Measurements from ENCODE around the gene ZNF366.

ZNF366 gene

DNA sequence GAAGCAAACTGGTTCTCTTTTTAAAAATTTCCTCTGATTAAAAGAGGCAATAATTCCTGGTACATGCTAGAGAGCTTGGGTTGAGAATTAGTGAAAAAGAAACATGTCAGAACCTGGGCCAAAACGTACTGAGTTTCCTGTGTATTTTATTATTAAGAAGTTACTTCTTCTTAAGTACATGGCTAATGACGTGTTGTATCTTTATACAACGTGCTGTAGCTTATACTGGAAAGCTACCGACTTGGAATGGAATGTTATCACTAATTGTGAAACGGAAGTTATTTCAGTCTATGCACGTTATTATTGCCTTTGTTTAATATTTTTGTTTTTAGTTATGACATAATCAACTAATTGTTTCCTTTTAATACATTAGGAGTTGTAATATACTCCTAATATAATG lies 43.1 kb downstream of the ZNF366 start:
- no peak for DNase-seq

DNA sequence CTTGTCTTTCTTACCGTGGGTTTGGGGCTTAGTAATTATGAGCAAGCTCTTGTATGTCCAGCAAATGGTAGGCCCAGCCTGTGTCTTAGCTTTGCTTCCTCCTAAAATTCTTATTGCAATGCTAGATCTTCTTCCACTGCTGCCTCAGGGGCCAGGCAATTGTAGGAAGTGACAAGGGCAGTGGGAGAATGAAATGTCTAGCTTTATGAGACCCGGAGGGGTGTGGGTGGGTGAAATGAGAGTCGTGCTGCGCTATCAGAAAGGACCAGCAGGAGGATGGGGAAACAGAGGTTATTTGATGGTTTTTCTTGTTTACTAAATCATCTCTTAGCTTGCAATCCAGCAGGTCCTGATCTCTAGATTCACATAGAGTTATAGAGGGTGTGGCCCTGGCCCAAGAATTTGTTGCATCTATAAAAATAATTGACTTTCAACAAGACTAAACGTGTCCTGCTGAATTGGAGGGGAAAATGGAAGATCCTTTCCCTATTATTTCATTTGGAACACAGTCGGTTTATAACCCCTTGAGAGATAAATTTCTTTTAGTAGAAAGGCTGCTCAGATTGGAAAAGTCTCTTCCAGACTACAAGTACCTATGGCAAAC lies 43.7 kb downstream of the ZNF366 start:
- DNase-seq: no peak

DNA sequence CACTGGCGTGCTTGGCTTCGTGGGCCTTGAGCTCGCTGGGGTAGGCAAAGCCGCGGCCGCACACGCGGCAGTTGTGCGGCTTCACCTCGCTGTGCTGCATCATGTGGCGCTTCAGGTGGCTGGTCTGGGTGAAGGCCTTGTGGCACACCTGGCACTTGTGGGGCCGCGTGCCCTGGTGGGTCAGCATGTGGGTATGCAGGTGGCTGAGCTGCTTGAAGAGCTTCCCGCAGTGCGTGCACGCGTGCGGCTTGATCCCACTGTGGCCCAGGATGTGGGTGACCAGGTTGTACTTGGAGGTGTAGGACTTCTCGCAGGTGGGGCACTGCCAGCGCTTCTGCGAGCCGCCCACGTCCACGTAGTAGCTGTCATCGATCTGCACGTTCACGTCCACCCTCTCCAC lies 46.8 kb downstream of the ZNF366 start:
- no peak for DNase-seq

DNA sequence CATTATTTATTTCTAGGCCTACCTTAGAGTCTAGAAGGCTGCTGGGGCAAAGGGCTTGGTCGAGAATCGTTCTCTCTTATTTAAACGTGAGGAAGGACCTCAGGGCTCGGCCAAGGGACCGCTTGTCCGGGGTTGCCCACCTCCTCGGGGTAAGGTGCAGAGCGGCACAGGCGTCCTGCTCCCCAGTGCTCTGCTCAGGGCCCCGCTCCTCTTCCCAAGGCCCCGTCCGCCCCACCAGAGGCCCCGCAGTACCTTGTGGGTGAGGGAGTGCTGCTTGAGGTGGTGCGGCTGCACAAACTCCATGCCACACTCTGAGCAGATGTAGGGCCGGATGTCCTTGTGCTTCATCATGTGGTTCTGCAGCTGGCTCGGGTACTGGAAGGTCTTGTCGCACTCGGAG lies 47.3 kb downstream of the ZNF366 start:
- no peak for DNase-seq

DNA sequence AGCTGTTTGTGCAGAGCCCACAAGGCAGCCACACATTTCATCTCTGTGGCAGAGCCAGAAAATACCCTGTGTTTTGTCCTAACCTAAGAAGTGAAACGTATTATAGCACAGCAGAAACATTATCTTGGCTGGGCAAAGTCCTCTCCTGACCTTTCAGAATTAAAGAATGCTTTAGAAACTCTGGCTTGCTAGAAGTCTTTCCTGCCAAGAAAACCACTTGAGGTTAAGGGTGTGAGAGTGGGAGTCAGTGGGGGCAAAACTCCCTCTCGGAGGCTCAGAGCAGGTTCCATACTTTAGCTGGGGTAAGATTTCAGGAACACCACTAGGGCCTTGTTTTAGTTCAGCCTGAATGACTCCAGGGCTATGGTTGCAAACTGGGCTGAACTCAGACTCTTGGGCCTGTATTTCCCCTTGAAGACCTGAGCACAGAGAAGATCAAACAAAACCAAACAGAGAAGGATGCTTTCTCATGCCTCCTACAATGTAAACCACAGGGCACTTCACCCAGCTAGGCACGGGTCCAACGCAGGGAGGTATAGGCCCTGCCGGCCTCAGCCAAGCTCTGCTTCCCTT lies 48.0 kb downstream of the ZNF366 start:
- no peak for DNase-seq

DNA sequence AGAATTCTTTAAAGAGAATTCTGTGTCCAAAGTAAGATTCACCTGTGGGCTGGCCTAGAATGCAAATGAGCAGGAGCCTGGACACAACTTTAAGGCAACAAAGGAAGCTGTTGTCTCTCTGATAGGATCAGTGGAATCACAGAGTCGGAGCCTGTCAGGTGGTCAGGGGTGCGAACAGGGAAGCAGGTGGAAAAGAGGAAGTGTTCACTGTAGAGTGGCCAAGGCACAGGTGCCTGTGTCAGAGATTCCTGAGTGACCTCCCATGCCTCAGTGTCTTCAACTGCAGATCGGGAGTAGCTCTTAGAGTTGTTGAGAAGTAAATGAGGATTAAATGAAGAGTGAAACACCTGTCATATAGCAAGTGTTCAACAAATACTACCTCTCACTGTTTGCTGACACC lies 48.8 kb downstream of the ZNF366 start:
- no peak for DNase-seq

DNA sequence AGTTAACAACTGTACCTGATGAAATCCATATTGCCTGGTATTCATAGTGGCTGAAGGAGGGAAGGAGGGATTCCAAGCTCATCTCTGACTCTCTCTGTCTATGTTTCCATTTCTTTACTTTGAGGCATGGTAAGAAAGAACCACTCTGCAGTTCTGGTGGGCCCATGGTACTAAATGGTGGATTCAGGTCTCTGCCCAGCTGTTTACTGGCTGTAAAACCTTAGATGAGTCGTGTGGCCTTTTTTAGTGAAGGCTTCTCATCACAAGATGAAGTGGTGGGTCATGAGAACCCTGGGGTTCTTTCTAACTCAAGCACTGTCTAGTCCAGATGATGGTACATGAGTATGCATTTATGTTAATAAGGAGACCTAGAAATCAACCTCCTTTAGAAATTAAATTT lies 49.7 kb downstream of the ZNF366 start:
- DNase-seq: no peak

DNA sequence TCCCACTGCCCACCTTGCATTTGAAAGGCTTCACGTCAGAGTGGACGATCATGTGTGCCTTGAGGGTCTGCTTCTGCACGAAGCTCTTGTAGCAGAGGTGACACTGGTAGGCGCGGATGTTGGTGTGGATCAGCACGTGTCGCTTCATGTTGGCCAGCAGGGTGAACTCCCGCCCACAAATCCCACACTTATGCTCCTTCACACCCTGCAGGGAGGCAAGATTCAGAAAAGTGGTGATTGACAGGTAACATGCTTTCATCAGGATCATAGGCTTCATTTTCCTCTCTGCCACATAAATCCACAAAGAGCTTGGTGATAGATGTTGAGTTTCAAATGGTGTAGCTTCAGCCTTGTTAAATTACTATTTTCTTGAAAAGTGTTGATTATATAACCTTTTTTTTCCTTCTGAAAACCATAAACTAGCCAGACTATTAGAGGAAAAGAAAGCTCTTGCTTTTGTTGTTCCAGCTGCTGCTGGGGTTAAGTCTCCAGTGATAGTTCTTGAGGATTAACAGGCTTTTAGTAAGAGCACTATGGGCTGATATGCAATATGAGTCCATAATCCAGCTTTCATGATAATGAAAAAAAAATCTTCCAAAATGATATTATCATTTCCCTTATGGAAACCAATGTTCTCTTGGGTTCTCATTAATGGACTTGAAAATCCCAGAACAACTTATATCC lies 50.7 kb downstream of the ZNF366 start:
- no peak for DNase-seq

DNA sequence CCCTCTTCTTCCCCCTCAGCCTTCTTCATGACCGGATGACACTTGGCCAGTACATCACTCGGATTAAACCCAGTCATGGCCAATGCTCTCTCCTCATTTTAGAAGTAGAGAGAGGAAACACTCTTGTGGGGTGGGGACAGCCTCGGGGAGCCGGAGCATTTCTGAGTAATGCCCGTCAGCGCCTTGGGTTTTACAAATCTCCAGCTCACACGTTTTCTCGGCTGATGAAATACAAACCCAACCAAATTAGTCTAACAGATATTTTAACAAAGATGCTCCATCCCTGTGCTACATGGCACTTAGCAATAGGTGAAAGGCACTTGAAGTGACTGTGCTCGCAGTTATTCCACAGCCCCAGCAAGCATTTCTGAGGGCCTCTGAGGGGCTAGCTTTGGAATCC lies 51.7 kb downstream of the ZNF366 start:
- DNase-seq: no peak

DNA sequence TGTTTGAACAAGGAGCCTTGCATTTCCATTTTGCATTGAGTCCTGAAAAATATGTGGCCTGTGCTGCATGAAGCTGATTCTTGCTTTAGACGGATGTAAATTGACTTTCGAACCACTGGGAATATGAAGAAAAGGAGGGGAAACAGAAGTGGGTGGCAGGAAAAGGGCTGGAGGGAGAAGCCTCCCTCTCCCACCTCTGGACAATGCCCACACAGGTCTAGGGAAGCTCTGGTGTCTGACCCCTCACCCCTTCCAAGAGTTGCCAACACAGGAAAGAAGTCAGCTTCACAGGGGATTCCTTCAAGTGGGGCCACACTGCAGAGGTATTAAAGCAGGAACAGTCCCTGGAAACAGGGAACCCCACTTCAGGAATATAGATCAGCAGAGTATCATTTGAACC lies 52.2 kb downstream of the ZNF366 start:
- DNase-seq: no peak

DNA sequence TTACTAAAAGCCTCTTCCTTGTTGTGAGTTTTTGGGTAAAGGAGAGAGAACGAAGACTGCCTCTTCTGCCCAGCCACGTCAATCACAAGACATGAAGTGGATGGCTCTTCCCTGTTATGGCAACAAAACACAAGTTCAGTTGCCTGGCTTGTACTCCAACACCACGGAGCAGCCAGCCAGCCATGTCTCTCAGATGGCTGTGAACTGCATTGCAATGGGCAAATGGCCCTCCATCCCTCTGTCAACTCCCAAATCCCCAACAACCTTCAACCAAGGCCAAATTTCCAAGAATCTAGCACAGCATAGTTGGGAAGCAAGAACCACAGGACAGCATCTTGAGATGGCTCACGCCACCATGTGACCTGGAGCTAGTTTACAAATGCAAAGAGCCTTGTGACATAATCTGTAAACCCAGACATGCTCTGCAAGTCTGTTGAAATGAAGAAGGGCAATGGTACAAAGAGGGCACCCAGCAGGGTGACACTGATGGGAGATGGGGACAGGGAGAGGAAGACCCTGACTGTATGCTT lies 53.9 kb downstream of the ZNF366 start:
- DNase-seq: no peak

DNA sequence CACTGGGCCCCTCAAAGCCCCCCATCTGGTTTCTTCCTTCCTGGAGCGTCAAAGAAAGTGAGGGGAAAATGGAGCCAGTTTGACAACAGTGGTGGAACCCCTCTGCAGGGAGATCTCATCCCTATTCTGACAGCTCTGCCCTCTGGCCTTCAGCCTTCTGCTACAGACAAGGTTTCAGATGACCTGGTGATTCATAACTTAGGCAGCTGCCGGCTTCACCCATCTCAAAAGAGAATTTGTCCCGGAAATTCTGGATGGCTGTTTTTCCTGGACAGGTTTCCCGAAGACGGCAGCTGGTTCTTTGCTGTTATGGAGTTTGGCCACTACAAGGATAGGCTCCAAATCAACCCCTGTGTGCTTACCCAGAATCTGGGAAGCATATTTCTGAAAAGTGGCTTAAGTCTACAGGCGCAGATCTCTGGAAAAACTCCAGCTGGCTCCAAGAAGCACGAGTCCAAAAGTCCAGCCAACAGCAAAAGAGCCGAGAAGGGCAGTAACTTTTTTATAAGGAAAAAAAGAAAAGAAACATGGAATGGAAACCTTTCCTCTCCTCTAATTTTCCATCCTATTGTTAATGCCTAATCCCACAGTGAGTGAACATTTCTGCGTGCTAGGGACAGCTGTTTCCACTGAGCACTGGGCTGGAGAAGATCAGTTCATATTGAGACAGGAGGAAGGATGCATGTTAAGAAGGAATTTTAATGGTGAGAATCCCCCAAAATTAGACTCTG lies 54.5 kb downstream of the ZNF366 start:
- DNase-seq: no peak

DNA sequence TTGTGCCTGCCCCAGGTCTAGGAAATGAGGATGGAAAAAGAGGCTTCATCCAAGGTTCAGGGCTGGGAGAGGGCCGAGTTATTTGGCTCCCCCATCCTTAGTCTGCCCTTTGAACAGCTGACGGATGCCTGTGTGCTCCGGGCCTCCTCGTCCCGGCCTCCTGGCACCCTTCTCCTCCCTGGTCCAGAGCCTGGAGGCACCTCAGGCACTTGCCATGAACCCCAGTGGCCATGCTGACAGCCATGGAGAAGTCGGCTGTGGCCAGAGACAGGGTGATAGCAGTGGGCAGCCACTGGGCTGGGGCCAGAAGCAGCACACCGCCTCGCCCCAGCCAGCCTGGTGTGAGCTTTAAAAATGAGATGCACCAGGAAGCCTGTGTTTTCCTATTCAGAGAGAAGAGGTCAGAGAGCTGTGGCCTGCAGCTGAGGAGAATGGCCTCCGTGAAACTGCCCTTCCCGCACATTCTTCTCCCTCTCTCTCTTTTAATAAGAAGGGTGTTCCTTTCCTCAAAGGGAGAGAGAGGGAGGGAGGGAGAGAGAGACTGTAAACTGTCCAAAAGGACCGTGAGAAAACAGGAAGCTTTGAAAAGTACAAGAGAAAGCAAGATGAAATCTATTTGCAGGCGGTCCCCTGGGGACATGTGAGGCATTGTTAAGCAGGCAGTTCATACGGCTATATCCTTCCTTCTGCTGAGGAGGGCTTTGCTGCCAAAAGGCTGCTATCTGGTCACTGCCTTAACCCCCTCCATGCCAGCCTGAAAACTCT lies 55.3 kb downstream of the ZNF366 start:
- no peak for DNase-seq

DNA sequence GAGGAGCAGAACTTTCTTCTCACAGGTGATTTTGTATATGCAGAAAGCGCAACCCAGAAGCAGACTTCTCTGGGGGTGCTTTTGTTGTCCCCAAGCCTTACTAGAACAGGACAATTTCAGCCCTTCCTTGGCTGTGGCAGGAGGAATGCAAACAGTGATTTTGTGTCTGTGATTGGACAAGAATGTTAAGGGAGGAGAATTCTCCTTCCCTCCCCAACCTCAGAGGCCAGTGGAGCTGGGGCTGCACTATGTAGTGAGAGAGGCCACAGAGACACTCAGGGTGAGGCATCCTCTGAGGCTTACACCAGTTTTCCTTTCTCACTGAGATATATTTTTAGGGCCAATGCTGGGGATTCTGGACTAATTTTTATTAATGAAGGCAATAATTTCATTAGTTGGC lies 58.8 kb downstream of the ZNF366 start:
- no peak for DNase-seq

DNA sequence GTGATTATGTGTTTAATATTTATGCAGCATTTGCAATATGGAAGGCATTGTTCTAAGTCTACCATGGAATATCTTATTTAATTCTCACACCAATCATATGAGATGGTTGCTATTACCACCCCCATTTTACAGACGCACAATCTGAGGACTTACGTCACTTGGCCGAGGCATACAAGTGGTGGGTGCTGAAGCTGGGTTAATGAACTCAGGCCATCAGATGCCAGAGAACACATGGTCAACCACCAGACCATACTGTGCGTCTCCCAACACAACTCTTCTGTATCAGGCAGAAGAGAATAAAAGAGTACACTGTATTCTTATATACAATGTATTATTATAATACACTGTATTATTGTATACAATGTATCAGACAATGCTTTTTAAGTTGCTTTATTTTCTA lies 59.5 kb downstream of the ZNF366 start:
- DNase-seq: no peak

DNA sequence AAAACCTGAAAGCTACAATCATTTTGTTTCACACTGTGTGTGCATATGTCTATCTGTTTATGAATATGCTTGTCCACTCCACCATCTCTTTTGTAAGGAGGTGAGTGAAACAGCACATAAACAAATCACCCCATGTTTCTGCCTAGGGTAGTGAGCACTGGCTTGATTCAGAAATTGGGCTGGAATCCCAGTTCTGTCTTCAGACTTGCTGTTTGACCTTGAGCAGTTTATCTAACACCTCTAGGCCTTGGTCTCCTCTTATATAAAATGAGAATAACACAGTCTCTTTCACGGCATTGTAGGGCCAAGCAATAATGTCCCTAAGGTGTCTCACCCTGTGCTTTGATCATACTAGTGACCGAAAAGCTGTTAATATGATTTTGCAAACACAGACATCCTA lies 61.2 kb downstream of the ZNF366 start:
- no peak for DNase-seq

DNA sequence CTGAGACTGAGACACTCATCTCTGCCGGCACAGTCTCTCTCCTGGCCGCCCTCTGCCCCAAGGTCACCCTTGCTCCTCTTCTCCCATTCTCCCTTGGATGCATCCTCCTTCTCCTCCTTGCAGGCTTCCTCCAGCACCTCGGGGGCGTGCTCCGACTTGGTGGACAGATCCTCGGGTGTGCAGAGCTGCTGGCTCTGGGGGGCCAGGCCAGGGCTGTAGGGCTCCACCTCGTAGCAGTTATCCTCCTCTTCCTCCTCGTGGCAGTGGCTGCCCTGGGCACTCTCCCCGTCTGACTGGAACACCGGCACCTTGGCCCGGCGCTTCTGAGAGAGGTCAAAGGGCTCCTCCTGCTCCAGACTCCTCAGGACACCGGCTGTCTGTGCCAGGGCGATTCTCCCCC lies 63.3 kb downstream of the ZNF366 start:
- DNase-seq: no peak

DNA sequence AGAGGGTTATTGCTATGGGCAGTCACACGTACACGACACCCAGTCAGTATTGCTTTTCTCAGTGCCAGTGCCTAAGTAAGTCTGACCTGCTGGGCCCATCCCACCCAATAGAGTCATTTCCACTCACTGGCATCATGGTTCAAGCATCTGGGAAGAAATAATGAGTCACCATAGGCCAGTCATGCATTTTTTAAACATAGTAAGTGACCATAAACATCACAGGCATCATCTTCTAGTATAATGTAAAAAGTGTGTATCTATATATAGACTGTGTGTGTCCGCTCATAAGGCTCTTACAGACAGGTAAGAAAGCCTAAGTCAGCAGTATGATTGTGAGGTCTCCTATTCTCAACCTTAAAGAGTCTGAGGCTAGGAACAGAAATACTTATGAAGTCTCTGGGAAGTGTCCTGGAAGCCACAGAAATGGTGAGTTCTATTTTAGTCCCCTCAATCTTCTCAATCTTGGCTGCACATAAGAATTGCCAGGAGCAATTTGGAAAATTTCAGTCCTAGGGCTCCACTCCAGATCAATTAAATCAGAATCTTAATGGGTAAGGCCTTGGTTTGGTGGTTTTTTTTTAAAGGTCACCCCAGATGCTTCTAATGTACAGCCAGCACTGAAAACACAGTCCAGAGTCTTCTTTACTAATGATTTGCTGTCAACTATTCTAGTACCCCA lies 65.2 kb downstream of the ZNF366 start:
- DNase-seq: no peak

DNA sequence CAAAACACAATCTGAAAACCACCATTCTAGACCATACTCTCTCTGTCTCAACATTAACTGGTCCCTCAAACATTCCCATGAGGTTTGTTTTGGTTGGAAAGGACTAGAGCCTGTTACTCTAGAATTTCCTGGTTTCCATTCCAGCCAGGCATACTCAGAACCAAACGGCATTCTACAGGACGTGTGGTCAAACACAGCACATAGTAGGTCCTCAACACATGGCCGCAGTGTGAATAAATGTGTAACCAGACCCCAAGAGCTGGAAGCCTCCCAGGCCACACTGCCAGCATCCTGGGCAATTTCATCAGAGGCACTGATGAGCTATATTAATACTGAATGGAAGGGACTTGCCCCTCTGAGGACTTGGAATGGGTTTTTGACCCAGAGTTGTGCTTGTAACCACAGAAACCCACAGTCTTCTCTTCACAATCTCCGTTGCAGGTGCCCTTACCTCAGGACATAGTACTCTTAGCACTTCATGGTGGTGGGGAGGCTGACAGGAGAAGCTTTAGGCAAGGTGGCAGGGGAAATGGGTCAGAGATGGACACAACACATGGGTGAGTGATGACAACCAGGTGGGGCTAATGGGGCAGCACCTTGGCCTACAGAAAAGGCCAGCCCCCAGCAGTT lies 66.0 kb downstream of the ZNF366 start:
- DNase-seq: no peak

DNA sequence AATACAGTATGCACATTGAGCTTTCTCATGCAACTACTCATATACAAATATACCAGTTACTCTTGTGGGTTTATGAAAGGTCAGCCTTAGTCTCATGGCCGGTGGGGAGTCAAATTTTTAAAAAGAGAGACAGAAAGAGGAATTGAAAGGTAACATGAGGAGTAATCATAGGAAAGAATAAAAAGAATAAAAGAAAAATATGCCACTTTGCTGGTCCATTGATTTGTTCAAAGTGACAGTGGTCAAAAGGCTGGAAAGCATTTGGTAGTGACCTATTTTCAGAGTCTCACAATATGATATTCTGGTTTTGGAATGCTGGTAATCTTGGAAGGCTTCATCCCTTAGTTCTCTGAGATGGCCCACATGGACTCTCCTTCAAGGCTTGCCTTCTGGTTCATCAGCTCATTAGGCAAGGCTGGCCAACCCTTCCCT lies 67.0 kb downstream of the ZNF366 start:
- DNase-seq: no peak

DNA sequence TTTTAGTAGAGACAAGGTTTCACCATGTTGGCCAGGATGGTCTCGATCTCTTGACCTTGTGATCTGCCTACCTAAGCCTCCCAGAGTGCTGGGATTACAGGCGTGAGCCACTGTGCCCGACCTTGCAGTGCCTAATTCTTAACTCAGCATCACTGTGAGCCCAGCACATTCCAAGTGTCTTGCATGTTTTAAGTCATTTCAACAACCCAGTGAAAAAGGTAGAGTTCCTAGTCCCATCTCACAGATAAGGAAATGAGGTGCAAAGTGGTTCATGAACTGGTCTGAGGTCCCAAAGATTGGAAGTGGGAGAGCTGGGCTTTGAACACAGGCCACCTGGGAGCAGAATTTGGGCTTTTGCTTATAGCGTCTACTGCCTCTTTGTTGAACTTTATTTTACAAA lies 68.0 kb downstream of the ZNF366 start:
- no peak for DNase-seq

DNA sequence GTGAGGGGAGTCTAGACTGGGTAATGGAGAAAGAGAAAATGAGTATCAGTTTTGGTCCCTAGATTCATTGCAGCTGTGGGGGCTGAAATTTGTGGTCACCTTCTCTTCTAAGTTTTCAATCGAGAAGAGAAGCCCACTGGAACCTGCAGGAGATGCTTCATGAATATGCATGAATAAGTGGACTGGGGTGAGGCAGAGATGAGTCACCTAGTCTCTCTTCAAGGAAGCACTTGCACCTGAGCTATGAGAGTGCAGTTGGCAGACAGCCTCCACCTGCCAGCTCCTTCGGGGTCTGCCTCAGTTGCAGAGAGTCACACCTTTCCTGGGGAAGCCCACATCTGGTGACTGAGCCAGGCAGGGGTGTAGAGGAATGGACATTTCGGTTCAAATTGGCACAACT lies 69.1 kb downstream of the ZNF366 start:
- DNase-seq: no peak

All from GF-D8 (cell line).